ENCODE data around the gene DRC1.

DRC1 gene

GRCh38 chr2:26466662-26467310, 65.1 kb downstream of the DRC1 start:
- TF ChIP-seq POLR2AphosphoS5 (IDR thresholded peaks at IDR 0.05; ENCODE audit: low read depth, low read length), result no peak
- no peak for TF ChIP-seq TAF1 (IDR thresholded peaks at IDR 0.05; ENCODE audit: borderline replicate concordance, insufficient read depth, low read length)
- TF ChIP-seq SIN3A (IDR thresholded peaks at IDR 0.05; ENCODE audit: borderline replicate concordance, insufficient read depth, low read length), result no peak
- no peak for TF ChIP-seq FOXP2 (optimal IDR thresholded peaks at IDR 0.05; ENCODE audit: borderline replicate concordance, extremely low read depth, extremely low read length, insufficient read depth)
- no peak for TF ChIP-seq REST (IDR thresholded peaks at IDR 0.05; ENCODE audit: insufficient read depth in 1 of 2, low read depth in 2 of 2, low read length in 2 of 2)

GRCh38 chr2:26469092-26469710, 67.5 kb downstream of the DRC1 start:
- TF ChIP-seq SIN3A (IDR thresholded peaks at IDR 0.05; ENCODE audit: borderline replicate concordance, insufficient read depth, low read length), result no peak
- TF ChIP-seq REST (IDR thresholded peaks at IDR 0.05; ENCODE audit: insufficient read depth in 1 of 2, low read depth in 2 of 2, low read length in 2 of 2), result no peak
- TF ChIP-seq POLR2AphosphoS5 (IDR thresholded peaks at IDR 0.05; ENCODE audit: low read depth, low read length), result no peak
- no peak for TF ChIP-seq FOXP2 (optimal IDR thresholded peaks at IDR 0.05; ENCODE audit: borderline replicate concordance, extremely low read depth, extremely low read length, insufficient read depth)
- no peak for TF ChIP-seq TAF1 (IDR thresholded peaks at IDR 0.05; ENCODE audit: borderline replicate concordance, insufficient read depth, low read length)

GRCh38 chr2:26469955-26470354, 68.2 kb downstream of the DRC1 start:
- TF ChIP-seq POLR2AphosphoS5 (IDR thresholded peaks at IDR 0.05; ENCODE audit: low read depth, low read length) (no peak), SIN3A (IDR thresholded peaks at IDR 0.05; ENCODE audit: borderline replicate concordance, insufficient read depth, low read length) (no peak), FOXP2 (optimal IDR thresholded peaks at IDR 0.05; ENCODE audit: borderline replicate concordance, extremely low read depth, extremely low read length, insufficient read depth) (no peak), REST (IDR thresholded peaks at IDR 0.05; ENCODE audit: insufficient read depth in 1 of 2, low read depth in 2 of 2, low read length in 2 of 2) (no peak)

- no peak for TF ChIP-seq TAF1 (IDR thresholded peaks at IDR 0.05; ENCODE audit: borderline replicate concordance, insufficient read depth, low read length)
Observed at GRCh38 chr2:26470601-26471260, 69.0 kb downstream of the DRC1 start.

GRCh38 chr2:26471289-26471688, 69.6 kb downstream of the DRC1 start:
- no peak for TF ChIP-seq TAF1 (IDR thresholded peaks at IDR 0.05; ENCODE audit: borderline replicate concordance, insufficient read depth, low read length)
- TF ChIP-seq SIN3A (IDR thresholded peaks at IDR 0.05; ENCODE audit: borderline replicate concordance, insufficient read depth, low read length), result no peak
- no peak for TF ChIP-seq POLR2AphosphoS5 (IDR thresholded peaks at IDR 0.05; ENCODE audit: low read depth, low read length)
- no peak for TF ChIP-seq FOXP2 (optimal IDR thresholded peaks at IDR 0.05; ENCODE audit: borderline replicate concordance, extremely low read depth, extremely low read length, insufficient read depth)
- TF ChIP-seq REST (IDR thresholded peaks at IDR 0.05; ENCODE audit: insufficient read depth in 1 of 2, low read depth in 2 of 2, low read length in 2 of 2), result no peak
